Fibroblast of mammary gland (primary cell): ENCODE data around the gene SLC4A3.
A peak's percentile ranks its signal among the peaks of the same experiment; 100 is the strongest.

Experiments used
- DNase-seq: peaks from one replicate; pipeline ENCODE4 v3.0.0-alpha.2; 2010; ENCODE audit warnings: low read depth
- H3K4me3 ChIP-seq: 2 replicates; pipeline ENCODE4 v1.5.1; 2011; ENCODE audit warnings: low read depth, mild to moderate bottlenecking, low read length, moderate library complexity; ENCODE audit not compliant: control insufficient read depth
- TF ChIP-seq, protein P1 (sequence below): conservative IDR thresholded peaks from 2 replicates; pipeline ENCODE4 v1.5.1; 2011; ENCODE audit warnings: low read depth, low read length, inconsistent platforms; ENCODE audit not compliant: control insufficient read depth, insufficient read depth

The SLC4A3 gene, protein sequence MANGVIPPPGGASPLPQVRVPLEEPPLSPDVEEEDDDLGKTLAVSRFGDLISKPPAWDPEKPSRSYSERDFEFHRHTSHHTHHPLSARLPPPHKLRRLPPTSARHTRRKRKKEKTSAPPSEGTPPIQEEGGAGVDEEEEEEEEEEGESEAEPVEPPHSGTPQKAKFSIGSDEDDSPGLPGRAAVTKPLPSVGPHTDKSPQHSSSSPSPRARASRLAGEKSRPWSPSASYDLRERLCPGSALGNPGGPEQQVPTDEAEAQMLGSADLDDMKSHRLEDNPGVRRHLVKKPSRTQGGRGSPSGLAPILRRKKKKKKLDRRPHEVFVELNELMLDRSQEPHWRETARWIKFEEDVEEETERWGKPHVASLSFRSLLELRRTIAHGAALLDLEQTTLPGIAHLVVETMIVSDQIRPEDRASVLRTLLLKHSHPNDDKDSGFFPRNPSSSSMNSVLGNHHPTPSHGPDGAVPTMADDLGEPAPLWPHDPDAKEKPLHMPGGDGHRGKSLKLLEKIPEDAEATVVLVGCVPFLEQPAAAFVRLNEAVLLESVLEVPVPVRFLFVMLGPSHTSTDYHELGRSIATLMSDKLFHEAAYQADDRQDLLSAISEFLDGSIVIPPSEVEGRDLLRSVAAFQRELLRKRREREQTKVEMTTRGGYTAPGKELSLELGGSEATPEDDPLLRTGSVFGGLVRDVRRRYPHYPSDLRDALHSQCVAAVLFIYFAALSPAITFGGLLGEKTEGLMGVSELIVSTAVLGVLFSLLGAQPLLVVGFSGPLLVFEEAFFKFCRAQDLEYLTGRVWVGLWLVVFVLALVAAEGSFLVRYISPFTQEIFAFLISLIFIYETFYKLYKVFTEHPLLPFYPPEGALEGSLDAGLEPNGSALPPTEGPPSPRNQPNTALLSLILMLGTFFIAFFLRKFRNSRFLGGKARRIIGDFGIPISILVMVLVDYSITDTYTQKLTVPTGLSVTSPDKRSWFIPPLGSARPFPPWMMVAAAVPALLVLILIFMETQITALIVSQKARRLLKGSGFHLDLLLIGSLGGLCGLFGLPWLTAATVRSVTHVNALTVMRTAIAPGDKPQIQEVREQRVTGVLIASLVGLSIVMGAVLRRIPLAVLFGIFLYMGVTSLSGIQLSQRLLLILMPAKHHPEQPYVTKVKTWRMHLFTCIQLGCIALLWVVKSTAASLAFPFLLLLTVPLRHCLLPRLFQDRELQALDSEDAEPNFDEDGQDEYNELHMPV

DNA sequence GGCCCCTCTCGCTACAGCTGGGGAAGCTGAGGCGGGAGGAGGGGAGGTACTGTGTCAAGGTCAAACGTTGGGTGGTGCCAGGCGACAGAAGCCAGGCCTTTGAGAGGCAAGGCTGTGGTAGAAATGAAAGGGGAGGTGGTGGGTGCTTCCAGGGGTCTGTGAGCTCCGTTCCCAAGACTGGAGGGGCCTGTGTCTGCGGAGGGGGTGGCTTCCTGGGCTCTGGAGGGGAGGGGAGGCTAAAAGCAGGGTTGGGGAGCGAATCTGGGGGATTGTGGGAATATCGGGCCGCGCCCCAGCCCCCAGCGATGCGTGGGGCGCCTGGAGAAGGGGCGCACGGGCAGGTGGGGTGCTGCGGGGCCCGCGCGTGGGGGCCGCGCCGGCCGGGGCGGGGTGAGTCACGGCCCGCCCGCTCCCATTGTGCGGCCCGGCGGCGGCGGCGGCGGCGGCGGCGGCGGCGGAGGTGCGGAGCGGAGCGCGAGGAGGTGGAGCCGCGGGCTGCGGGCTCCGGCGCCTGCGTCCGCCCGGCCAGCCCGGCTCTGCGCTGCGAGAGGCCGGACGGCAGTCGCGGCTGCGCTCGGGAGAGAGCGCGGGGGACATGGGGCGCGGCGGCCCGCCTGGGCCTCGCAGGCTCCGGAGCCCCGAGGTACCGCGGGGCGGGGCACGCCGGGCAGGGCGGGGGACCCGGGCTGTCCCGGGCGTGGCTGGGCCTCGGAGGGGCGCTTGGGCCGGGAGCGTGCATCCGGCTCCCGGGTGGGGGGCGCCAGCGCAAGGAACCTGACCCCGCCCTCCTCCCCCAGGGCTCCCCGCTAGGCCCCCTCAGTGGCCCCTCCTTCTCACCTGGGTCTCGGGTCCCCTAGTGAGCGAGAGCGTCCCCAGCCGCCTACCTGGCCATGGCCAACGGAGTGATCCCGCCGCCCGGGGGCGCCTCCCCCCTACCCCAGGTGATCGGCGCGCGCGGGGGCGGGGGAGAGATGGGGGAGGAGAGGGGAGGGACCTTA, at the start of gene SLC4A3:
Gene SLC4A3 (plus strand): TSS at position 528 of the 998 bp plus-strand sequence. CDS start 363 bp downstream, at position 891.
- peak within 1 kb of the TSS; percentile 38 for H3K4me3 ChIP-seq

DNA sequence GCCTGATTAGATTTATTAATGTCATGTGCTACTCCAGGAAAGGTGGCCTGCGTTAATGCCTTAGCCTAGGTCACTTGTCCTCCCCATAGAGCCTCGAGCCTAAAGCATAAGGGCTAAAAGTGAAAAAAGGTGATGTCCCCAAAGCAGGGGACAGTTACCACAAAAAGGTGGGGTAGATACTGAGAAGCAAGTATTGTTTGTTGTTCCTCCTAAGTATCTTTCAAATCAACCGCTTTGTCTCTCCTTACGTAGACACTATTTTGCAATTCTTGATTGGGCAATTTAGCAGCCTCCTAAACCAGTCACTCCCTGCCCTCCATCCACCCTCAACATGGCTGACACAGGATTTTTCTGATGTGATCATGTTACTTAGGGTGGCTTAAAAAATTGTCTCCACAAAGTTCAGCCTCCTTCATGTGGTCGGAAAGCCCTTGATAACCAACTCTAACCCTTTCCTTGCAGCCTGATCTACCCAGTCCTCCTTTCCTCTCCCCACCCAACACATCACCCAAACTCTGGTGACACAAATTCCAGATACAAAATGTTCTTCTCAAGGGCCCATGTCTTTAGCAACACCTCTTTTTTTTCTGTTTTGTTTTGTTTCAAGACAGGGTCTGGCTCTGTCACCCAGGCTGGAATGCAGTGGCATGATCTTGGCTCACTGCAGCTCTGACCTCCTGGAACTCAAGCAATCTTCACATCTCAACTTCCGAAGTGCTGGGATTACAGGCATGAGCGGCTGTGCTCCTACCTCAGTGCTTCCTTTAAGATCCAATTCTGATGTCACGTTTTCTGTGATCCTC, 48.4 kb upstream of the SLC4A3 start:
- no peak overlapping the region for H3K4me3 ChIP-seq
- TF ChIP-seq, protein P1, sequence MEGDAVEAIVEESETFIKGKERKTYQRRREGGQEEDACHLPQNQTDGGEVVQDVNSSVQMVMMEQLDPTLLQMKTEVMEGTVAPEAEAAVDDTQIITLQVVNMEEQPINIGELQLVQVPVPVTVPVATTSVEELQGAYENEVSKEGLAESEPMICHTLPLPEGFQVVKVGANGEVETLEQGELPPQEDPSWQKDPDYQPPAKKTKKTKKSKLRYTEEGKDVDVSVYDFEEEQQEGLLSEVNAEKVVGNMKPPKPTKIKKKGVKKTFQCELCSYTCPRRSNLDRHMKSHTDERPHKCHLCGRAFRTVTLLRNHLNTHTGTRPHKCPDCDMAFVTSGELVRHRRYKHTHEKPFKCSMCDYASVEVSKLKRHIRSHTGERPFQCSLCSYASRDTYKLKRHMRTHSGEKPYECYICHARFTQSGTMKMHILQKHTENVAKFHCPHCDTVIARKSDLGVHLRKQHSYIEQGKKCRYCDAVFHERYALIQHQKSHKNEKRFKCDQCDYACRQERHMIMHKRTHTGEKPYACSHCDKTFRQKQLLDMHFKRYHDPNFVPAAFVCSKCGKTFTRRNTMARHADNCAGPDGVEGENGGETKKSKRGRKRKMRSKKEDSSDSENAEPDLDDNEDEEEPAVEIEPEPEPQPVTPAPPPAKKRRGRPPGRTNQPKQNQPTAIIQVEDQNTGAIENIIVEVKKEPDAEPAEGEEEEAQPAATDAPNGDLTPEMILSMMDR, result no peak
- peak; percentile 60 for DNase-seq

More for the DNA sequence above, at the start of gene SLC4A3:
- TF ChIP-seq, protein P1, result no peak
- DNase-seq, result no peak

DNA sequence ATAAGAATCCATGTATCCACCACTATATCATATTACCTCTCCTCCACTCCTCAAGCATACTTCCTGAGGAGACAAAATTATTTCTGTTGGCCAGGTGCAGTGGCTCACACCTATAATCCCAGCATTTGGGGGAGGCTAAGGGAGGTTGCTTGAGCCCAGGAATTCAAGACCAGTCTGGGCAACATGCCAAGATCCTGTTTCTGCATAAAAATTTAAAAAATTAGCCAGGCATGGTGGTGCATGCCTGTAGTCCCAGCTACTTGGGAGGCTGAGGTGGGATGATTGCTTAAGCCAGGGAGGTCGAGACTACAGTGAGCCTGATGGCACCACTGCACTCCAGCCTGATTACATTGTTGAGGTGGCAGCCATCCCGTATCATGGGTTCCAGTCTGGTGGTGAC, 46.1 kb upstream of the SLC4A3 start:
- TF ChIP-seq, protein P1, result no peak
- DNase-seq, result no peak
- no peak overlapping the region for H3K4me3 ChIP-seq

DNA sequence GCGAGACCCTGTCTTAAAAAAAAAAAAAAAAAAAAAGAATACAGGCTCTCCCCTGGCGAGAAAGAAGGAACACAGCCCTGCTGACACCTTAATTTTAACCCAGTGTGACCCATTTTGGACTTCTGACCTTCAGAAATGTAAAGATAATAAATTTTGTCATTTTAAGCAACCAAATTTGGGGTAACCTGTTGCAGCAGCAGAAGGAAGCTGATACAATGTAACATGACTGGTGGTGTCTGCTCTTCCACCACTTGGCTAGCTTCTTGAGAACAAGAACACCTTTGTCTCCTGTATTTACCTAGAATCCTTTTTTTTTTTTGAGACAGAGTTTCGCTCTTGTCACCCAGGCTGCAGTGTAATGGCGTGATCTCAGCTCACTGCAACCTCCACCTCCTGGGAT, 36.3 kb upstream of the SLC4A3 start:
- no peak overlapping the region for H3K4me3 ChIP-seq
- TF ChIP-seq, protein P1, result no peak
- no peak for DNase-seq

DNA sequence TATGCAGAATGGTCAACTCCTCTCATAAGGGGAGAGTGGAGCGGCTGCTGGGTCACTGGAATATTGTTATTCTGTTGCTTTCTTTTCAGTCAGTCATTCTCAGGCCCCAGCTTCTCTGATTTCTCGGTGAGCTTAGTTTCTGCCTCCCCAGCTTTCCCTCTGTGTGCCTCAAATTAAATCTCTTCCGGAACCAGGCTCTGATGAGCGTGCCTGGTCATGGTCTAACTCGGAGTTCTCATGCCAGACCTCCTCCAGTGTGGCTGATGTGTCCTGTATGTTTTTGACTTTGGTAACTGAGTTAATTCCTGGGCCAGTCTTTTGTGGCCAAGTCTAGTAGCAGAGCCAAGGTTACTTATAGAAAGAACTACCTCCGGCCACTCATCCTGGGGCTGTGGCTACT, 34.7 kb upstream of the SLC4A3 start:
- no peak for DNase-seq
- no peak overlapping the region for H3K4me3 ChIP-seq
- TF ChIP-seq, protein P1, result no peak
